ENCODE data around the gene IRS1.

The IRS1 gene

GRCh38 chr2:226803410-226803809 lies 3.8 kb upstream of the IRS1 start:
- no peaks in the 10 kb centered on the region for H3K36me3 ChIP-seq
- H3K27me3 ChIP-seq, result peaks cover 0 to 3% of the 10 kb centered on the region in 2 donors
- no peak for TF ChIP-seq CTCF (IDR thresholded peaks at IDR 0.05)
- no peak overlapping the region for H3K4me3 ChIP-seq
- intact Hi-C loops (cut with DNase I; ENCODE audit: low total_unique reads), result loop anchor here (2.0 to 5.0 kb wide), 2 partner anchors 181 to 911 kb away; no protein-coding TSS in a partner anchor
- DNase-seq, result no peak
- H3K9me3 ChIP-seq, result no peaks in the 10 kb centered on the region
- no peak overlapping the region for H3K27ac ChIP-seq
- peaks cover 0 to 25% (median 13%) of the 10 kb centered on the region in 4 donors for H3K4me1 ChIP-seq

- no peaks in the 10 kb centered on the region for H3K9me3 ChIP-seq
- no peak for DNase-seq
- peak; percentile 75 to 85 for TF ChIP-seq CTCF (IDR thresholded peaks at IDR 0.05)
- peaks cover 0 to 33% (median 17%) of the 10 kb centered on the region in 4 donors for H3K4me1 ChIP-seq
- intact Hi-C loops (cut with DNase I; ENCODE audit: low total_unique reads), result loop anchor here (2.0 to 5.0 kb wide), 2 partner anchors 182 to 910 kb away; no protein-coding TSS in a partner anchor
- no peak overlapping the region for H3K27ac ChIP-seq
- no peaks in the 10 kb centered on the region for H3K27me3 ChIP-seq
- H3K4me3 ChIP-seq, result no peak overlapping the region
- H3K36me3 ChIP-seq, result peaks cover 0 to 6% (median 2%) of the 10 kb centered on the region in 3 donors
Measured at GRCh38 chr2:226802573-226802972, 3.0 kb upstream of the IRS1 start.

- Histone ChIP-seq H3K27me3 (no peaks in the 10 kb centered on the region), H3K9me3 (no peaks in the 10 kb centered on the region), H3K27ac (peak overlapping the region; percentile 88 to 97), H3K4me1 (peaks cover 0 to 47% (median 31%) of the 10 kb centered on the region in 4 donors), H3K36me3 (peaks cover 0 to 18% (median 16%) of the 10 kb centered on the region in 3 donors), H3K4me3 (peak overlapping the region; percentile 85 to 92)
- peak; percentile 59 to 92 for DNase-seq
- TF ChIP-seq CTCF (IDR thresholded peaks at IDR 0.05), result no peak
- intact Hi-C loops (cut with DNase I; ENCODE audit: low total_unique reads), result loop anchor here (5.0 kb wide), 1 partner anchor 909 kb away; no protein-coding TSS in a partner anchor
Measured at GRCh38 chr2:226800941-226801784, 1.5 kb upstream of the IRS1 start.

- intact Hi-C loops (cut with DNase I; ENCODE audit: low total_unique reads), result loop anchor here (5.0 to 10.0 kb wide), 2 partner anchors 325 to 908 kb away; no protein-coding TSS in a partner anchor
- Histone ChIP-seq H3K4me1 (peaks cover 0 to 56% (median 40%) of the 10 kb centered on the region in 4 donors), H3K9me3 (no peaks in the 10 kb centered on the region), H3K27ac (peak overlapping the region; percentile 88 to 97), H3K4me3 (peak overlapping the region; percentile 85 to 92), H3K36me3 (peaks cover 0 to 27% (median 19%) of the 10 kb centered on the region in 3 donors), H3K27me3 (no peaks in the 10 kb centered on the region)
- TF ChIP-seq CTCF (IDR thresholded peaks at IDR 0.05), result peak in 1 of 2 experiments; percentile 60
- peak; percentile 24 to 67 for DNase-seq
Measured at GRCh38 chr2:226799976-226800940, 638 bp upstream of the IRS1 start.

Data from tibial artery (tissue), 4 donors.